AG08395 (cell line): Measurements from ENCODE around the gene TMEM203.

Experiments used
- DNase-seq: peaks from one replicate; pipeline ENCODE4 v3.0.0; 2012; ENCODE audit warnings: mixed read lengths, low spot score

TMEM203 gene

GRCh38 chr9:137229903-137230704 is 24.7 kb upstream of the TMEM203 start:
- DNase-seq = no peak

GRCh38 chr9:137228968-137229896 is 23.8 kb upstream of the TMEM203 start:
- no peak for DNase-seq

GRCh38 chr9:137228506-137228967 is 23.1 kb upstream of the TMEM203 start:
- no peak for DNase-seq

- DNase-seq = no peak
Measured at GRCh38 chr9:137227853-137228505, 22.5 kb upstream of the TMEM203 start.

GRCh38 chr9:137227054-137227852 is 21.8 kb upstream of the TMEM203 start, which contains the start of gene RNF224:
Gene RNF224 (plus strand): TSS chr9:137227502. CDS start chr9:137228336, 834 bp downstream.
- DNase-seq = peak; percentile 77

- peak; percentile 10 for DNase-seq
Measured at GRCh38 chr9:137226338-137227053, 21.0 kb upstream of the TMEM203 start.

GRCh38 chr9:137225699-137226331 is 20.4 kb upstream of the TMEM203 start:
- no peak for DNase-seq

- no peak for DNase-seq
Measured at GRCh38 chr9:137224830-137225694, 19.6 kb upstream of the TMEM203 start, which contains the start of gene CYSRT1. Gene CYSRT1 (plus strand): TSS chr9:137225174. CDS start chr9:137225622, 448 bp downstream.

- DNase-seq = peak; percentile 99
Measured at GRCh38 chr9:137223078-137223970, 17.9 kb upstream of the TMEM203 start.

GRCh38 chr9:137222190-137223077 is 17.0 kb upstream of the TMEM203 start, which contains the start of gene RNF208:
Gene RNF208 (minus strand): TSS chr9:137222240. CDS start chr9:137221212, 1,028 bp downstream.
- DNase-seq = no peak

- DNase-seq = no peak
Measured at GRCh38 chr9:137221506-137222111, 16.2 kb upstream of the TMEM203 start.

- DNase-seq = no peak
Measured at GRCh38 chr9:137221095-137221505, 15.7 kb upstream of the TMEM203 start.

- DNase-seq = no peak
Measured at GRCh38 chr9:137220317-137221094, 15.1 kb upstream of the TMEM203 start.

GRCh38 chr9:137219757-137220316 is 14.4 kb upstream of the TMEM203 start:
- no peak for DNase-seq

- no peak for DNase-seq
Measured at GRCh38 chr9:137218754-137219271, 13.4 kb upstream of the TMEM203 start.
